ENCODE results near the gene LTN1.

Gene LTN1

GRCh38 chr21:28927130-28927529 is 65.5 kb downstream of the LTN1 start:
- DNase-seq (ENCODE audit: low read depth), result no peak

GRCh38 chr21:28923439-28923975 is 69.2 kb downstream of the LTN1 start:
- no peak for DNase-seq (ENCODE audit: low read depth)

- DNase-seq (ENCODE audit: low read depth), result no peak
These were observed 70.3 kb downstream of the LTN1 start for GRCh38 chr21:28922368-28922767.

GRCh38 chr21:28916150-28916893 is 76.4 kb downstream of the LTN1 start:
- DNase-seq (ENCODE audit: low read depth), result no peak

GRCh38 chr21:28913071-28913470 is 79.6 kb downstream of the LTN1 start:
- DNase-seq (ENCODE audit: low read depth), result no peak

GRCh38 chr21:28910280-28910887 is 82.3 kb downstream of the LTN1 start:
- DNase-seq (ENCODE audit: low read depth), result no peak

- DNase-seq (ENCODE audit: low read depth), result no peak
These were observed 84.3 kb downstream of the LTN1 start for GRCh38 chr21:28908351-28908750.

- DNase-seq (ENCODE audit: low read depth), result no peak
These were observed 85.8 kb downstream of the LTN1 start for GRCh38 chr21:28906841-28907240.

GRCh38 chr21:28906236-28906635 is 86.4 kb downstream of the LTN1 start:
- DNase-seq (ENCODE audit: low read depth), result no peak

- DNase-seq (ENCODE audit: low read depth), result no peak
These were observed 87.7 kb downstream of the LTN1 start for GRCh38 chr21:28904961-28905435.

- no peak for DNase-seq (ENCODE audit: low read depth)
These were observed 89.2 kb downstream of the LTN1 start for GRCh38 chr21:28903448-28903847.

- DNase-seq (ENCODE audit: low read depth), result no peak
These were observed 92.2 kb downstream of the LTN1 start for GRCh38 chr21:28900481-28900880.

- no peak for DNase-seq (ENCODE audit: low read depth)
These were observed 92.9 kb downstream of the LTN1 start for GRCh38 chr21:28899744-28900143.

- no peak for DNase-seq (ENCODE audit: low read depth)
These were observed 93.5 kb downstream of the LTN1 start for GRCh38 chr21:28899220-28899619.

- no peak for DNase-seq (ENCODE audit: low read depth)
These were observed 99.0 kb downstream of the LTN1 start for GRCh38 chr21:28893687-28894086.

- DNase-seq (ENCODE audit: low read depth), result no peak
These were observed 100.2 kb downstream of the LTN1 start for GRCh38 chr21:28892199-28893111.

- DNase-seq (ENCODE audit: low read depth), result no peak
These were observed 106.9 kb downstream of the LTN1 start for GRCh38 chr21:28885853-28886177.

- peak; percentile 89 for DNase-seq (ENCODE audit: low read depth)
These were observed 107.5 kb downstream of the LTN1 start for GRCh38 chr21:28884976-28885852.

- DNase-seq (ENCODE audit: low read depth), result no peak
These were observed 108.2 kb downstream of the LTN1 start for GRCh38 chr21:28884481-28884880.

GRCh38 chr21:28883931-28884330 is 108.7 kb downstream of the LTN1 start:
- DNase-seq (ENCODE audit: low read depth), result no peak

- no peak for DNase-seq (ENCODE audit: low read depth)
These were observed 110.3 kb downstream of the LTN1 start for GRCh38 chr21:28882345-28882744.

All from activated T-cell treated with anti-CD3 and anti-CD28 coated beads for 24 hours (primary cell).